Caco-2 (cell line): ENCODE results near the gene P3H1. TPM values are rescaled to one million over a fixed set of nuclear protein-coding genes. Genes with fewer than 3 reads are reported as not detected.

ENCODE experiments used
- BruUV-seq: library from RNA; stranded (reverse); fragments of 400-500 nt; replicated peaks from 2 replicates; lab custom pipeline; 2021; lab: Mats Ljungman, UMichigan
- CTCF ChIA-PET: fragments of 300-600 bp; sonication (Branson Sonifier 250); formaldehyde crosslinking; loops from one replicate; lab custom pipeline; 2022; ENCODE audit warnings: antibody characterized with exemption; lab: Charles Lee
- POLR2A ChIA-PET: fragments of 300-600 bp; sonication (Branson Sonifier 250); formaldehyde crosslinking; loops from one replicate; lab custom pipeline; 2022; ENCODE audit warnings: antibody characterized with exemption; lab: Charles Lee
- DNase-seq, 2 experiments: peaks; one replicate each; pipeline versions ENCODE4 v3.0.0 to v3.0.0-alpha.2; 2020 to 2022
- H3K27me3 ChIP-seq: replicated peaks from 2 replicates; pipeline ENCODE4 v1.6.0; 2011; ENCODE audit warnings: low read length; ENCODE audit not compliant: control insufficient read depth, insufficient read depth
- H3K36me3 ChIP-seq: 2 replicates; pipeline ENCODE4 v1.5.1; 2011; ENCODE audit warnings: low read length; ENCODE audit not compliant: control insufficient read depth, insufficient read depth
- H3K4me1 ChIP-seq: fragments of 250-450 bp; sonication (Bioruptor Pico); 2 replicates; pipeline ENCODE4 v1.5.1; 2020; ENCODE audit warnings: mild to moderate bottlenecking
- H3K4me3 ChIP-seq: 2 replicates; pipeline ENCODE4 v1.5.1; 2011; ENCODE audit warnings: low read depth, mild to moderate bottlenecking, control low read depth, low read length
- H3K9me3 ChIP-seq: fragments of 250-450 bp; sonication (Bioruptor Pico); 2 replicates; pipeline ENCODE4 v1.5.1; 2020; ENCODE audit warnings: mild to moderate bottlenecking, moderate library complexity
- H3K27ac Mint-ChIP-seq: one replicate; pipeline ENCODE4 v1.8.0; 2022; ENCODE audit warnings: mixed read lengths; ENCODE audit not compliant: unreplicated experiment
- H3K27me3 Mint-ChIP-seq: one replicate; pipeline ENCODE4 v1.8.0; 2022; ENCODE audit warnings: mixed read lengths; ENCODE audit not compliant: insufficient read depth, unreplicated experiment
- H3K36me3 Mint-ChIP-seq: one replicate; pipeline ENCODE4 v1.8.0; 2022; ENCODE audit warnings: mild to moderate bottlenecking, mixed read lengths; ENCODE audit not compliant: insufficient read depth, unreplicated experiment
- H3K4me1 Mint-ChIP-seq: one replicate; pipeline ENCODE4 v1.8.0; 2022; ENCODE audit warnings: low read depth, mixed read lengths; ENCODE audit not compliant: unreplicated experiment
- H3K4me3 Mint-ChIP-seq: one replicate; pipeline ENCODE4 v1.8.0; 2022; ENCODE audit warnings: mild to moderate bottlenecking, moderate library complexity, mixed read lengths; ENCODE audit not compliant: unreplicated experiment
- H3K9me3 Mint-ChIP-seq: one replicate; pipeline ENCODE4 v1.8.0; 2022; ENCODE audit warnings: mixed read lengths; ENCODE audit not compliant: unreplicated experiment
- intact Hi-C: fragments of 100-400 bp; cut with micrococcal nuclease; formaldehyde crosslinking; loops from one replicate; pipeline ENCODE4 v1.10.0; 2022; ENCODE audit not compliant: unreplicated experiment
- total RNA-seq: library from RNA; stranded (reverse); gene quantifications from 2 replicates; pipeline ENCODE4 v1.2.3, GENCODE V29; 2022
- TF ChIP-seq, protein P1 (sequence below), 2 experiments: fragments of 200-600 bp in 1 of 2; IDR thresholded peaks; 1 replicate in 1 of 2; 2 replicates in 1 of 2; pipeline versions ENCODE4 v1.5.1 to v1.8.0; 2011 to 2022; ENCODE audit warnings: antibody characterized with exemption in 1 of 2, control low read depth in 1 of 2, inconsistent platforms in 1 of 2, low read depth in 1 of 2, low read length in 1 of 2, mild to moderate bottlenecking in 1 of 2, moderate library complexity in 1 of 2; ENCODE audit not compliant: insufficient read depth in 1 of 2, severe bottlenecking in 1 of 2, unreplicated experiment in 1 of 2

Gene P3H1
- total RNA-seq, 1 experiment from 2014 or later = 20.5 TPM

DNA sequence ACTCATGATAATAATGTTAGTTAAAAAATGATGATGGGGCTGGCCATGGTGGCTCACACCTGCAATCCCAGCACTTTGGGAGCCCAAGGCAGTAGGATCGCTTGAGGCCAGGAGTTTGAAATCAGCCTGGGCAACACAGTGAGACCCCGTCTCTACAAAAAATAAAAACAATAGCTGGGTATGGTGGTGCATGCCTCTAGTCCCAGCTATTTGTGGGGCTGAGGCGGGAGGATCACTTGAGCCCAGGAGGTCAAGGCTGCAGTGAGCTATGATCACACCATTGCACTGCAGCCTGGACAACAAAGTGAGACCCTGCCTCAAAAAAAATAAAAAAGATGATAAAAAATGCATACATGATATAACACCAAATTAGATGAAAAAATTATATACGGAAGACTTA is 5.3 kb downstream of the P3H1 start:
- intact Hi-C loops = no loop called here
- Histone ChIP-seq H3K4me1 (peaks cover 13% of the 10 kb centered on the region), H3K9me3 (no peaks in the 10 kb centered on the region), H3K4me3 (no peak overlapping the region), H3K27me3 (no peaks in the 10 kb centered on the region), H3K36me3 (no peaks in the 10 kb centered on the region)
- no peaks in the 10 kb centered on the region for H3K36me3 Mint-ChIP-seq
- POLR2A ChIA-PET = no interaction called here
- H3K27me3 Mint-ChIP-seq = no peaks in the 10 kb centered on the region
- H3K9me3 Mint-ChIP-seq = no peaks in the 10 kb centered on the region
- CTCF ChIA-PET = no interaction called here
- no peak overlapping the region for H3K27ac Mint-ChIP-seq
- no TSS peak for BruUV-seq
- H3K4me3 Mint-ChIP-seq = no peak overlapping the region
- peaks cover 6% of the 10 kb centered on the region for H3K4me1 Mint-ChIP-seq
- DNase-seq = no peak
- TF ChIP-seq, protein P1, sequence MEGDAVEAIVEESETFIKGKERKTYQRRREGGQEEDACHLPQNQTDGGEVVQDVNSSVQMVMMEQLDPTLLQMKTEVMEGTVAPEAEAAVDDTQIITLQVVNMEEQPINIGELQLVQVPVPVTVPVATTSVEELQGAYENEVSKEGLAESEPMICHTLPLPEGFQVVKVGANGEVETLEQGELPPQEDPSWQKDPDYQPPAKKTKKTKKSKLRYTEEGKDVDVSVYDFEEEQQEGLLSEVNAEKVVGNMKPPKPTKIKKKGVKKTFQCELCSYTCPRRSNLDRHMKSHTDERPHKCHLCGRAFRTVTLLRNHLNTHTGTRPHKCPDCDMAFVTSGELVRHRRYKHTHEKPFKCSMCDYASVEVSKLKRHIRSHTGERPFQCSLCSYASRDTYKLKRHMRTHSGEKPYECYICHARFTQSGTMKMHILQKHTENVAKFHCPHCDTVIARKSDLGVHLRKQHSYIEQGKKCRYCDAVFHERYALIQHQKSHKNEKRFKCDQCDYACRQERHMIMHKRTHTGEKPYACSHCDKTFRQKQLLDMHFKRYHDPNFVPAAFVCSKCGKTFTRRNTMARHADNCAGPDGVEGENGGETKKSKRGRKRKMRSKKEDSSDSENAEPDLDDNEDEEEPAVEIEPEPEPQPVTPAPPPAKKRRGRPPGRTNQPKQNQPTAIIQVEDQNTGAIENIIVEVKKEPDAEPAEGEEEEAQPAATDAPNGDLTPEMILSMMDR (IDR thresholded peaks at IDR 0.05; ENCODE audit: insufficient read depth in 1 of 2, low read depth in 1 of 2, low read length in 1 of 2, severe bottlenecking in 1 of 2, unreplicated experiment in 1 of 2) = no peak

DNA sequence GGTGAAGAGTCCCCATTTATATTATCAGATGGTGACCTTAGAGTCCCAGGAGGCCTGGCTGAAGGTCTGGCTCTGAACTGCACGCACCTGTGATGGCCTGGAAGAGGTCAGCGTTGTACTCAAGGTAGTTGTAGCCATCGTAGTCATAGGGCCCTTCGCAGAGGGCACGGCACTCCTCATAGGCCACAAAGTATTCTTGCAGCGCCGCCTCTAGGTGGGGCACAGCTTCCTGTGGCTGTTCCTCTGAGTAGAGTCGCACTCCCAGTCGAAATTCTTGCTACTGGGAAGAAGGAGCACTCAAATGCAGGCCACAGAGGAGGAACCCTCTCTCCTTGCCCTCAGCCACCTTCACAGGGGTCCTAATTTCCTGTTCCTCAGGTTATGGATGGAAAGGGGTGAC is 7.7 kb downstream of the P3H1 start:
- Histone ChIP-seq H3K9me3 (no peaks in the 10 kb centered on the region), H3K36me3 (no peaks in the 10 kb centered on the region), H3K27me3 (no peaks in the 10 kb centered on the region), H3K4me1 (no peaks in the 10 kb centered on the region), H3K4me3 (no peak overlapping the region)
- H3K9me3 Mint-ChIP-seq = no peaks in the 10 kb centered on the region
- ChIA-PET POLR2A (no interaction called here), CTCF (interaction anchor here (0.6 kb wide), 1 partner anchor 24 kb away, joined by 3 read pairs; no protein-coding TSS in a partner anchor)
- no peaks in the 10 kb centered on the region for H3K27me3 Mint-ChIP-seq
- TF ChIP-seq, protein P1 (IDR thresholded peaks at IDR 0.05; ENCODE audit: insufficient read depth in 1 of 2, low read depth in 1 of 2, low read length in 1 of 2, severe bottlenecking in 1 of 2, unreplicated experiment in 1 of 2) = no peak
- intact Hi-C loops = loop anchor here (5.0 kb wide), 1 partner anchor 182 kb away; no protein-coding TSS in a partner anchor
- no TSS peak for BruUV-seq
- H3K27ac Mint-ChIP-seq = no peak overlapping the region
- H3K4me1 Mint-ChIP-seq = peaks cover 6% of the 10 kb centered on the region
- H3K4me3 Mint-ChIP-seq = no peak overlapping the region
- H3K36me3 Mint-ChIP-seq = peaks cover 3% of the 10 kb centered on the region
- DNase-seq = no peak

DNA sequence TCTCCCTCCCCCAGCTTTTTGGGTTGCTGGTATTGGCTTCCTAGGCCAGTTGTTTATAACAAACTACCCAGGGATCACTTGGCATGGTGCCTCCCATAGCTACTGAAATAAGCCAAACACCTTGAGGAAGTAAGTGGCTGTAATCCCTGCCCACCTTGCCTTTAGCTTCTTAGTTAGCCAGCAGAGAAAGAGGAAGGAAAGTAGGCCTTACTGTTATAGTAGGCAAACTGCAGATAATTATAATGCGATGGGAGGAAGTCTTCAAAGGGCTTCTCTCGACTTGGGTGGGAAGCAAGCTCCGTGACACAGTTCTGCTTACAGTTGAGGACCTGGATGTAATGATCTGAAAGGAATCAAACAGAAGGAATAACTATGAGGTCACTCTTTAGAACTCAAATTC is 8.2 kb downstream of the P3H1 start:
- no TSS peak for BruUV-seq
- no peak overlapping the region for H3K27ac Mint-ChIP-seq
- Histone ChIP-seq H3K27me3 (no peaks in the 10 kb centered on the region), H3K4me1 (no peaks in the 10 kb centered on the region), H3K9me3 (no peaks in the 10 kb centered on the region), H3K36me3 (no peaks in the 10 kb centered on the region), H3K4me3 (no peak overlapping the region)
- ChIA-PET CTCF (no interaction called here), POLR2A (interaction anchor here (0.6 kb wide), 1 partner anchor 393 kb away, joined by 3 read pairs; no protein-coding TSS in a partner anchor)
- intact Hi-C loops = loop anchor here (5.0 kb wide), 1 partner anchor 181 kb away; no protein-coding TSS in a partner anchor
- DNase-seq = no peak
- TF ChIP-seq, protein P1 (IDR thresholded peaks at IDR 0.05; ENCODE audit: insufficient read depth in 1 of 2, low read depth in 1 of 2, low read length in 1 of 2, severe bottlenecking in 1 of 2, unreplicated experiment in 1 of 2) = no peak
- no peaks in the 10 kb centered on the region for H3K9me3 Mint-ChIP-seq
- H3K4me1 Mint-ChIP-seq = peaks cover 6% of the 10 kb centered on the region
- peaks cover 7% of the 10 kb centered on the region for H3K36me3 Mint-ChIP-seq
- H3K4me3 Mint-ChIP-seq = no peak overlapping the region
- H3K27me3 Mint-ChIP-seq = no peaks in the 10 kb centered on the region
